Spleen (tissue), 11 donors: Measurements from ENCODE around the gene KLF15. TPM values are rescaled to one million over a fixed set of nuclear protein-coding genes. Genes with fewer than 3 reads are reported as not detected.
A peak's percentile ranks its signal among the peaks of the same experiment; 100 is the strongest.

Experiments
- DNase-seq: peaks from one replicate; pipeline ENCODE4 v3.0.0-alpha.2; 2020
- H3K27ac ChIP-seq, 8 donors: fragments of 200-600 bp; sonication (generic) in 7 of 8; 1 replicate in 4 of 8; 2 replicates in 4 of 8; pipeline versions ENCODE4 v1.5.0 to v1.8.0; 2016 to 2021; ENCODE audit warnings: inconsistent platforms in 4 of 8, mild to moderate bottlenecking in 4 of 8, moderate library complexity in 1 of 8
- H3K27me3 ChIP-seq, 7 donors: fragments of 200-600 bp; sonication (generic) in 6 of 7; replicated peaks in 1 of 7; 1 replicate in 4 of 7; 2 replicates in 3 of 7; pipeline versions ENCODE4 v1.5.0 to v1.8.0; 2016 to 2021; ENCODE audit warnings: inconsistent platforms in 3 of 7, mild to moderate bottlenecking in 1 of 7
- H3K36me3 ChIP-seq, 6 donors: fragments of 200-600 bp; sonication (generic) in 5 of 6; 1 replicate in 4 of 6; 2 replicates in 2 of 6; pipeline versions ENCODE4 v1.5.0 to v1.8.0; 2016 to 2021; ENCODE audit warnings: inconsistent platforms in 2 of 6
- H3K4me1 ChIP-seq, 6 donors: fragments of 200-600 bp; sonication (generic) in 5 of 6; 1 replicate in 3 of 6; 2 replicates in 3 of 6; pipeline versions ENCODE4 v1.5.0 to v1.8.0; 2016 to 2021; ENCODE audit warnings: inconsistent platforms in 3 of 6
- H3K4me3 ChIP-seq, 8 donors: fragments of 200-600 bp; sonication (generic) in 7 of 8; 1 replicate in 4 of 8; 2 replicates in 4 of 8; pipeline versions ENCODE4 v1.5.0 to v1.8.0; 2016 to 2021; ENCODE audit warnings: inconsistent platforms in 4 of 8, mild to moderate bottlenecking in 4 of 8, moderate library complexity in 2 of 8
- H3K9me3 ChIP-seq, 8 donors: fragments of 200-600 bp; sonication (generic) in 7 of 8; 1 replicate in 4 of 8; 2 replicates in 4 of 8; pipeline versions ENCODE4 v1.5.0 to v1.8.0; 2016 to 2021; ENCODE audit warnings: inconsistent platforms in 4 of 8
- POLR2A ChIP-seq, 3 donors: fragments of 450-650 bp; IDR thresholded peaks; one replicate each; pipeline ENCODE4 v1.5.1; 2017; ENCODE audit warnings: antibody characterized with exemption in 3 of 3, mild to moderate bottlenecking in 1 of 3
- POLR2AphosphoS5 ChIP-seq, 3 donors: sonication (generic); formaldehyde crosslinking; IDR thresholded peaks; one replicate each; pipeline ENCODE4 v1.5.1; 2017; ENCODE audit warnings: antibody characterized with exemption in 3 of 3
- WGBS, 5 donors: extraction: QIAGEN DNeasy Blood & Tissue Kit in 3 of 5; methylation state at CpG; one replicate each; pipeline versions ENCODE4 v1.1.5 to v1.1.7; 2013 to 2018; 5-methylcytosine and 5-hydroxymethylcytosine counted together
- intact Hi-C: fragments of 100-400 bp; cut with DNase I; formaldehyde crosslinking; loops from one replicate; pipeline ENCODE4 v1.15.0; 2023; ENCODE audit warnings: low total_unique reads
- polyA plus RNA-seq, 3 donors: library from polyadenylated mRNA; stranded (reverse); fragments of 200-250 nt; gene quantifications; one replicate each; pipeline ENCODE4 v1.2.1, GENCODE V29; 2013
- total RNA-seq, 7 donors: library from RNA; depleted of rRNA in 3 of 7; stranded (reverse); fragments of >200 nt in 3 of 7; fragmentation: NEBNext Ultra II Directional in 4 of 7; extraction: Animal tissue kit (Norgen Biotek cat#: 25700) in 4 of 7; gene quantifications; one replicate each; pipeline versions ENCODE4 v1.1.0 to v1.2.1, GENCODE V29; 2016 to 2021
- TF ChIP-seq, protein P1 (sequence below), 11 experiments: fragments of 200-600 bp in 7 of 11; fragments of 450-650 bp in 4 of 11; sonication (generic) in 4 of 11; IDR thresholded peaks in 8 of 11; conservative IDR thresholded peaks in 3 of 11; 1 replicate in 7 of 11; 2 replicates in 4 of 11; pipeline versions ENCODE4 v1.4.0 to v1.8.0; 2016 to 2021; ENCODE audit warnings: antibody characterized with exemption in 11 of 11, inconsistent platforms in 4 of 11, mild to moderate bottlenecking in 1 of 11
- donor health status: healthy with polysubstance abuse.
- donor health status: DM: no; HTN: no; CAD: no; lungs with moderate emphysema.
- donor health status: DM: no; HTN: no; CAD: no.
- donor health status: Bipolar disorder and iron deficiency.
- donor health status: healthy.
- donor health status: DM: no; HTN: no; CAD: no.
- donor health status: DM: yes; HTN: yes; CAD: no.

The KLF15 gene
- total and polyA plus RNA-seq, 10 donors: 0.57 to 9.5 (median 3.3) TPM

GRCh38 chr3:126355777-126356372, 1.3 kb downstream of the KLF15 start:
- peaks cover 0 to 40% (median 36%) of the 10 kb centered on the region in 6 donors for H3K4me1 ChIP-seq
- H3K27ac ChIP-seq: peak overlapping the region in 5 of 8 donors; percentile 44 to 81 (median 76)
- H3K4me3 ChIP-seq: peak overlapping the region; percentile 55 to 84 (median 60)
- peaks cover 0 to 10% (median 0%) of the 10 kb centered on the region in 6 donors for H3K36me3 ChIP-seq
- no peak for TF ChIP-seq POLR2A (IDR thresholded peaks at IDR 0.05)
- TF ChIP-seq, protein P1, sequence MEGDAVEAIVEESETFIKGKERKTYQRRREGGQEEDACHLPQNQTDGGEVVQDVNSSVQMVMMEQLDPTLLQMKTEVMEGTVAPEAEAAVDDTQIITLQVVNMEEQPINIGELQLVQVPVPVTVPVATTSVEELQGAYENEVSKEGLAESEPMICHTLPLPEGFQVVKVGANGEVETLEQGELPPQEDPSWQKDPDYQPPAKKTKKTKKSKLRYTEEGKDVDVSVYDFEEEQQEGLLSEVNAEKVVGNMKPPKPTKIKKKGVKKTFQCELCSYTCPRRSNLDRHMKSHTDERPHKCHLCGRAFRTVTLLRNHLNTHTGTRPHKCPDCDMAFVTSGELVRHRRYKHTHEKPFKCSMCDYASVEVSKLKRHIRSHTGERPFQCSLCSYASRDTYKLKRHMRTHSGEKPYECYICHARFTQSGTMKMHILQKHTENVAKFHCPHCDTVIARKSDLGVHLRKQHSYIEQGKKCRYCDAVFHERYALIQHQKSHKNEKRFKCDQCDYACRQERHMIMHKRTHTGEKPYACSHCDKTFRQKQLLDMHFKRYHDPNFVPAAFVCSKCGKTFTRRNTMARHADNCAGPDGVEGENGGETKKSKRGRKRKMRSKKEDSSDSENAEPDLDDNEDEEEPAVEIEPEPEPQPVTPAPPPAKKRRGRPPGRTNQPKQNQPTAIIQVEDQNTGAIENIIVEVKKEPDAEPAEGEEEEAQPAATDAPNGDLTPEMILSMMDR (IDR thresholded peaks at IDR 0.05 in 8 of 11, conservative IDR thresholded peaks at IDR 0.05 in 3 of 11): no peak
- peak; percentile 73 to 87 (median 82) for TF ChIP-seq POLR2AphosphoS5 (IDR thresholded peaks at IDR 0.05)
- intact Hi-C loops: no loop called here
- H3K27me3 ChIP-seq: peaks cover 0 to 63% (median 21%) of the 10 kb centered on the region in 7 donors
- WGBS, 5 donors: 4 to 7% (median 5%) methylated on average over 19 to 32 of the region's 32 CpGs
- H3K9me3 ChIP-seq: no peaks in the 10 kb centered on the region
- DNase-seq: peak; percentile 90

DNA sequence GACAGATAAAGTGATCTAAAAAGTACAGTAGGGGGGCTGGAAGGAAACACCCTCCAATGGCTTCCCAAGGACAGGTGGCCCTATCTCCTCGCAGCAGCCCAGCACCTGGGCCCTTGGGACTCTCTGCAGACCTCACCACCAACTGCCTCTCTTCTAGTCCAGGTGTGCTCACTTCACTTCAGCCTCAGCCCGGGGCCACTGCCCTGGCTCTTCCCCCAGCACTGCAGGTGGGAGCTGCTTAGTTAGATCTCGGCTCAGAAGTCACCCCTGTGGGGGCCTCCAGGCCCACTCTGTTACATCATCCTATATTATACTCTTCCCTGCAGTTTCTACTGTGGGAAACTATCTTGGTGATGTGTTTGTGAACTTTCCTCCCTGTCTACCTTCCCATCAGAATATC, 2.0 kb downstream of the KLF15 start:
- peaks cover 0 to 10% (median 0%) of the 10 kb centered on the region in 6 donors for H3K36me3 ChIP-seq
- peak overlapping the region in 2 of 8 donors; percentile 68 to 84 for H3K4me3 ChIP-seq
- H3K27ac ChIP-seq: peak overlapping the region in 5 of 8 donors; percentile 44 to 81 (median 76)
- 57 to 75% (median 66%) methylated on average over 3 of the region's 3 CpGs for WGBS, 5 donors
- TF ChIP-seq, protein P1 (IDR thresholded peaks at IDR 0.05 in 8 of 11, conservative IDR thresholded peaks at IDR 0.05 in 3 of 11): no peak
- no peak for TF ChIP-seq POLR2A (IDR thresholded peaks at IDR 0.05)
- TF ChIP-seq POLR2AphosphoS5 (IDR thresholded peaks at IDR 0.05): no peak
- DNase-seq: peak; percentile 59
- H3K9me3 ChIP-seq: no peaks in the 10 kb centered on the region
- peaks cover 0 to 40% (median 36%) of the 10 kb centered on the region in 6 donors for H3K4me1 ChIP-seq
- intact Hi-C loops: no loop called here
- peaks cover 0 to 57% (median 18%) of the 10 kb centered on the region in 7 donors for H3K27me3 ChIP-seq

DNA sequence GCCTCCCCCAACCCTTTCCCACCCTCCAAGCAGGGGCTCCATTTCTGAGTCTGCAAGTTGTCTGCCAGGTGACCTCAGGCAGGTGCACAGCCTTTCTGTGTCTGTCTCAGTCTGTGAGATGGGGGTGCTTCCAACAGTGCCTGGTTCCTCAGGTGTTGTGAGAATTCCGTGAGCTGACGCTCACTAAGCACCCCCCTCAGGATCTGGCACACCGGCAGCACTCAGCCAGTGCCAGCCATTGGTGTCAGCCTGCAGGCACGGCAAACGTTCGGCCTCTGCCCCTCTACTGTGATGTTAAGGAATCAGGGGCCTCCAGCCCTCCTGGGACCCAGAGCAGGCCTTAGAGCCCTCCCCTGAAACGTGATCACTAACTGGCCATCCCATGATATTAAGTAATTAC, 2.4 kb downstream of the KLF15 start:
- 72 to 92% (median 88%) methylated on average over 2 to 7 of the region's 7 CpGs for WGBS, 5 donors
- DNase-seq: peak; percentile 58
- H3K36me3 ChIP-seq: peaks cover 0 to 10% (median 0%) of the 10 kb centered on the region in 6 donors
- peaks cover 0 to 40% (median 36%) of the 10 kb centered on the region in 6 donors for H3K4me1 ChIP-seq
- intact Hi-C loops: no loop called here
- no peaks in the 10 kb centered on the region for H3K9me3 ChIP-seq
- no peak overlapping the region for H3K4me3 ChIP-seq
- no peak for TF ChIP-seq POLR2A (IDR thresholded peaks at IDR 0.05)
- TF ChIP-seq POLR2AphosphoS5 (IDR thresholded peaks at IDR 0.05): no peak
- TF ChIP-seq, protein P1 (IDR thresholded peaks at IDR 0.05 in 8 of 11, conservative IDR thresholded peaks at IDR 0.05 in 3 of 11): no peak
- H3K27me3 ChIP-seq: peaks cover 0 to 52% (median 18%) of the 10 kb centered on the region in 7 donors
- peak overlapping the region in 2 of 8 donors; percentile 44 to 81 for H3K27ac ChIP-seq

GRCh38 chr3:126353694-126354321, 3.4 kb downstream of the KLF15 start:
- peaks cover 0 to 40% (median 36%) of the 10 kb centered on the region in 6 donors for H3K4me1 ChIP-seq
- 72 to 91% (median 88%) methylated on average over 7 to 8 of the region's 8 CpGs for WGBS, 5 donors
- DNase-seq: peak; percentile 63
- H3K27ac ChIP-seq: peak overlapping the region in 2 of 8 donors; percentile 5 to 21
- H3K9me3 ChIP-seq: no peaks in the 10 kb centered on the region
- peaks cover 0 to 10% (median 0%) of the 10 kb centered on the region in 6 donors for H3K36me3 ChIP-seq
- H3K27me3 ChIP-seq: peaks cover 0 to 43% (median 18%) of the 10 kb centered on the region in 7 donors
- TF ChIP-seq POLR2A (IDR thresholded peaks at IDR 0.05) (no peak), POLR2AphosphoS5 (IDR thresholded peaks at IDR 0.05) (peak in 2 of 3 donors; percentile 41 to 50)
- TF ChIP-seq, protein P1 (IDR thresholded peaks at IDR 0.05 in 8 of 11, conservative IDR thresholded peaks at IDR 0.05 in 3 of 11): peak in 1 of 11 experiments; percentile 6
- intact Hi-C loops: no loop called here
- H3K4me3 ChIP-seq: no peak overlapping the region
